SU-DHL-6 (cell line): Measurements from ENCODE around the gene GUCA2B.

Experiments
- CTCF ChIP-seq: fragments of 200-600 bp; sonication (generic); IDR thresholded peaks from one replicate; pipeline ENCODE4 v1.5.1; 2017; ENCODE audit warnings: antibody characterized with exemption, mild to moderate bottlenecking, low read length, moderate library complexity; ENCODE audit not compliant: insufficient read depth, poor library complexity, severe bottlenecking
- EZH2phosphoT487 ChIP-seq: fragments of 200-600 bp; sonication (generic), shearing (Covaris generic); conservative IDR thresholded peaks from 2 replicates; pipeline ENCODE4 v1.6.1; 2018; ENCODE audit warnings: mild to moderate bottlenecking, antibody characterized with exemption, low read length, moderate library complexity, mixed read lengths

- no peak for TF ChIP-seq CTCF
- TF ChIP-seq EZH2phosphoT487 = no peak
Observed at GRCh38 chr1:42118125-42118524, 35.1 kb upstream of the GUCA2B start.
